ENCODE measurements around the gene STX8. TPM values are rescaled to one million over a fixed set of nuclear protein-coding genes. Genes with fewer than 3 reads are reported as not detected.

STX8 gene
- total RNA-seq, 1 experiment from 2014 or later, result 50.3 TPM

GRCh38 chr17:9410737-9411136 lies 164.9 kb downstream of the STX8 start:
- DNase-seq (ENCODE audit: low read depth, low spot score), result no peak
- Histone ChIP-seq H3K4me1 (ENCODE audit: control insufficient read depth, insufficient read depth, low read length) (no peaks in the 10 kb centered on the region), H3K36me3 (ENCODE audit: control insufficient read depth, insufficient read depth, low read length) (no peaks in the 10 kb centered on the region), H3K27me3 (ENCODE audit: control insufficient read depth, insufficient read depth, low read length) (no peaks in the 10 kb centered on the region), H3K27ac (ENCODE audit: low read length) (no peak overlapping the region), H3K9me3 (ENCODE audit: control insufficient read depth, insufficient read depth, low read depth, low read length) (no peaks in the 10 kb centered on the region), H3K4me3 (ENCODE audit: low read depth in 2 of 2, low read length in 2 of 2) (no peak overlapping the region)
- in situ Hi-C loops (cut with HindIII; ENCODE audit: low pct_unique_long_range_greater_than_20kb, low sequenced_read_pairs) (no loop called here), intact Hi-C loops (cut with micrococcal nuclease; ENCODE audit: unreplicated experiment) (no loop called here)
- no TSS peak for BruUV-seq (replicated peaks)
- ChIA-PET CTCF (no interaction called here), POLR2A (no interaction called here)
- TF ChIP-seq CTCF (IDR thresholded peaks at IDR 0.05), result no peak
- no peak for TF ChIP-seq REST (IDR thresholded peaks at IDR 0.05; ENCODE audit: insufficient read depth in 1 of 2, low read depth in 2 of 2, low read length in 1 of 2)
- no peak for TF ChIP-seq SIN3A (IDR thresholded peaks at IDR 0.05; ENCODE audit: borderline replicate concordance, insufficient read depth, low read depth, low read length)
- TF ChIP-seq POLR2AphosphoS5 (IDR thresholded peaks at IDR 0.05; ENCODE audit: low read depth, low read length), result no peak
- TF ChIP-seq TCF7L2 (IDR thresholded peaks at IDR 0.05; ENCODE audit: low read depth, low read length), result no peak
- no peak for ATAC-seq

- ATAC-seq (no peak), DNase-seq (ENCODE audit: low read depth, low spot score) (no peak)
- Histone ChIP-seq H3K36me3 (ENCODE audit: control insufficient read depth, insufficient read depth, low read length) (no peaks in the 10 kb centered on the region), H3K9me3 (ENCODE audit: control insufficient read depth, insufficient read depth, low read depth, low read length) (no peaks in the 10 kb centered on the region), H3K4me1 (ENCODE audit: control insufficient read depth, insufficient read depth, low read length) (no peaks in the 10 kb centered on the region), H3K4me3 (ENCODE audit: low read depth in 2 of 2, low read length in 2 of 2) (no peak overlapping the region), H3K27me3 (ENCODE audit: control insufficient read depth, insufficient read depth, low read length) (no peaks in the 10 kb centered on the region), H3K27ac (ENCODE audit: low read length) (no peak overlapping the region)
- ChIA-PET CTCF (no interaction called here), POLR2A (no interaction called here)
- TF ChIP-seq SIN3A (IDR thresholded peaks at IDR 0.05; ENCODE audit: borderline replicate concordance, insufficient read depth, low read depth, low read length) (no peak), REST (IDR thresholded peaks at IDR 0.05; ENCODE audit: insufficient read depth in 1 of 2, low read depth in 2 of 2, low read length in 1 of 2) (no peak), POLR2AphosphoS5 (IDR thresholded peaks at IDR 0.05; ENCODE audit: low read depth, low read length) (no peak), CTCF (IDR thresholded peaks at IDR 0.05) (no peak), TCF7L2 (IDR thresholded peaks at IDR 0.05; ENCODE audit: low read depth, low read length) (no peak)
- in situ Hi-C loops (cut with HindIII; ENCODE audit: low pct_unique_long_range_greater_than_20kb, low sequenced_read_pairs) (no loop called here), intact Hi-C loops (cut with micrococcal nuclease; ENCODE audit: unreplicated experiment) (no loop called here)
- no TSS peak for BruUV-seq (replicated peaks)
These were observed 165.3 kb downstream of the STX8 start for GRCh38 chr17:9410301-9410700.
